ENCODE results near the gene CRADD. TPM values are rescaled to one million over a fixed set of nuclear protein-coding genes. Genes with fewer than 3 reads are reported as not detected.

Gene CRADD
- total RNA-seq, 1 donor from 2014 or later: 18.8 TPM

DNA sequence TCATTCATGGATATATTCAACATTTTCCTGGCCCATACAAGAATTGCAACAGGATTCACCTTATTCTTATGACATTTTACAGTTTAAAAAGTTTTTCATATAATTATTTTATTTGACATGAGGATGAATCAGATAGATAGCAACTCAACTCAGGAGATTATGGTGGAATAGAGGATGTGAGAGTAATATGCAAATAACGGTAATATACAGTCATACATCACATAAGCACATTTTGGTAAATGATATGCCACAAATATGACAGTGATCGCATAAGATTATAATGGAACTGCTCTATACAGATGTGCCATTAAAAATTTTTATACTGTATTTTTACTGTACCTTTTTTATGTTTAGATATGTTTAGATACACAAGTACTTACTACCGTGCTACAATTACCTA is 24.1 kb upstream of the CRADD start:
- TF ChIP-seq, protein P1, sequence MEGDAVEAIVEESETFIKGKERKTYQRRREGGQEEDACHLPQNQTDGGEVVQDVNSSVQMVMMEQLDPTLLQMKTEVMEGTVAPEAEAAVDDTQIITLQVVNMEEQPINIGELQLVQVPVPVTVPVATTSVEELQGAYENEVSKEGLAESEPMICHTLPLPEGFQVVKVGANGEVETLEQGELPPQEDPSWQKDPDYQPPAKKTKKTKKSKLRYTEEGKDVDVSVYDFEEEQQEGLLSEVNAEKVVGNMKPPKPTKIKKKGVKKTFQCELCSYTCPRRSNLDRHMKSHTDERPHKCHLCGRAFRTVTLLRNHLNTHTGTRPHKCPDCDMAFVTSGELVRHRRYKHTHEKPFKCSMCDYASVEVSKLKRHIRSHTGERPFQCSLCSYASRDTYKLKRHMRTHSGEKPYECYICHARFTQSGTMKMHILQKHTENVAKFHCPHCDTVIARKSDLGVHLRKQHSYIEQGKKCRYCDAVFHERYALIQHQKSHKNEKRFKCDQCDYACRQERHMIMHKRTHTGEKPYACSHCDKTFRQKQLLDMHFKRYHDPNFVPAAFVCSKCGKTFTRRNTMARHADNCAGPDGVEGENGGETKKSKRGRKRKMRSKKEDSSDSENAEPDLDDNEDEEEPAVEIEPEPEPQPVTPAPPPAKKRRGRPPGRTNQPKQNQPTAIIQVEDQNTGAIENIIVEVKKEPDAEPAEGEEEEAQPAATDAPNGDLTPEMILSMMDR (IDR thresholded peaks at IDR 0.05; ENCODE audit: partially characterized antibody, unreplicated experiment): no peak
- DNase-seq: no peak
- H3K27ac Mint-ChIP-seq (ENCODE audit: unreplicated experiment): no peak overlapping the region
- peaks cover 1% of the 10 kb centered on the region for H3K9me3 Mint-ChIP-seq (ENCODE audit: unreplicated experiment)
- H3K36me3 Mint-ChIP-seq (ENCODE audit: unreplicated experiment): no peaks in the 10 kb centered on the region
- no peaks in the 10 kb centered on the region for H3K4me1 Mint-ChIP-seq (ENCODE audit: low read depth, unreplicated experiment)
- no peak overlapping the region for H3K4me3 Mint-ChIP-seq (ENCODE audit: unreplicated experiment)
- H3K27me3 Mint-ChIP-seq (ENCODE audit: unreplicated experiment): peaks cover 1% of the 10 kb centered on the region

DNA sequence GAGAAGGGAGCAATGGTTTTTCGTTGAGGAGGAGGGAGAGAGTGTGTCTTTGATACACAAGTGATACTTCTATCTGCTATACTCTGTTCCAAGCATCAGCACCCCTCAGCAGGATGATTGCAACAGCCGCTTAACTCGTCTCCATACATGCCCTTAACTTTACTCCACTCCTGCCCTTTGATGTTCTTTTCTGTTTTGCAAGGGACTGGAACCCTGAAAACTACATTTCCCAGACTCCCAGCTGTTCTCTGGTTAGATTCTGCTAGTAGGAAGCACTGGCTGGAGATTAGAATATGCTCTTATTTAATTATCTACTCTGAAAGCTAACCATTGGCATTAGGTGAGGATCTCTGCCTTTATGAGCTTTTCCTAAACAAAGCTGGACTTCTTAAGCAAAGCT is 23.5 kb upstream of the CRADD start:
- TF ChIP-seq, protein P1 (IDR thresholded peaks at IDR 0.05; ENCODE audit: partially characterized antibody, unreplicated experiment): no peak
- no peak overlapping the region for H3K27ac Mint-ChIP-seq (ENCODE audit: unreplicated experiment)
- no peak for DNase-seq
- peaks cover 1% of the 10 kb centered on the region for H3K27me3 Mint-ChIP-seq (ENCODE audit: unreplicated experiment)
- no peaks in the 10 kb centered on the region for H3K4me1 Mint-ChIP-seq (ENCODE audit: low read depth, unreplicated experiment)
- H3K4me3 Mint-ChIP-seq (ENCODE audit: unreplicated experiment): no peak overlapping the region
- H3K9me3 Mint-ChIP-seq (ENCODE audit: unreplicated experiment): peaks cover 1% of the 10 kb centered on the region
- no peaks in the 10 kb centered on the region for H3K36me3 Mint-ChIP-seq (ENCODE audit: unreplicated experiment)

DNA sequence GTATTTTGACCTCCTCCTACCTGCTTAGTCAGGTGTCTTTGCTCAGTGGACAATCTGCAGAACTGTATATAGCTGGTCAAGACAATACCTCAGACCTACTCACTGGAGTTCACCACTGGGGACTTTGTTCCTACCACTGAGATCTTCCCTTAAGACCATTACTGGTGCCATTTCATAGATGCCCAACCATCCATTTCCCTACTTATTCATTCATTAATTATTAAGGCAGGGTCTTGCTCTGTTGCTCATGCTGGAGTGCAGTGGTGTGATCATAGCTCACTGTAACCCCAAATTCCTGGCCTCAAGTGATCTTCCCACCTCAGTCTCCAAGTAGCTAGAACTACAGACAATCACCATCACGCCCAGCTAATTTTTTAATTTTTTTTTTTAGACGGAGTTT is 22.8 kb upstream of the CRADD start:
- Mint-ChIP-seq H3K9me3 (ENCODE audit: unreplicated experiment) (peaks cover 1% of the 10 kb centered on the region), H3K4me1 (ENCODE audit: low read depth, unreplicated experiment) (no peaks in the 10 kb centered on the region), H3K4me3 (ENCODE audit: unreplicated experiment) (no peak overlapping the region), H3K27ac (ENCODE audit: unreplicated experiment) (no peak overlapping the region), H3K27me3 (ENCODE audit: unreplicated experiment) (peaks cover 1% of the 10 kb centered on the region), H3K36me3 (ENCODE audit: unreplicated experiment) (no peaks in the 10 kb centered on the region)
- DNase-seq: no peak
- TF ChIP-seq, protein P1 (IDR thresholded peaks at IDR 0.05; ENCODE audit: partially characterized antibody, unreplicated experiment): no peak

DNA sequence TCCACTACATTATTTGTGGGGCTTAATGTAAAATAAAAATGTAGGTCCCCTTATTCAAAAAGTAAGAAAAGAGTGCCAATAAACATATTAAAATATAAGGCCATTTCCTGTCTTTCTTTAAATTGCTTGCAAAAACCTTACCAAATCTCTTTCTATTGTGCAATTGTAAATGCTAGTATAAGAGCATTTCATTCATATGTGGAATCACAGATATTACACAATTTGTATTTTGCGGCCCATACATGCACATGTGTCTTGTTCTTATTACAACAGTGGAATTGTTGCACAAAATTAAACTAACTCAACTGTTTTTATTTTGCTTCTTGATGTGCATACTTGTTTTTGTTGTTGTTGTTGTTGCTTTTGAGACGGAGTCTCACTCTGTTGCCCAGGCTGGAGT is 20.1 kb upstream of the CRADD start:
- no peaks in the 10 kb centered on the region for H3K4me1 Mint-ChIP-seq (ENCODE audit: low read depth, unreplicated experiment)
- no peak overlapping the region for H3K27ac Mint-ChIP-seq (ENCODE audit: unreplicated experiment)
- DNase-seq: no peak
- H3K4me3 Mint-ChIP-seq (ENCODE audit: unreplicated experiment): no peak overlapping the region
- peaks cover 1% of the 10 kb centered on the region for H3K27me3 Mint-ChIP-seq (ENCODE audit: unreplicated experiment)
- TF ChIP-seq, protein P1 (IDR thresholded peaks at IDR 0.05; ENCODE audit: partially characterized antibody, unreplicated experiment): no peak
- no peaks in the 10 kb centered on the region for H3K36me3 Mint-ChIP-seq (ENCODE audit: unreplicated experiment)
- H3K9me3 Mint-ChIP-seq (ENCODE audit: unreplicated experiment): peaks cover 1% of the 10 kb centered on the region

DNA sequence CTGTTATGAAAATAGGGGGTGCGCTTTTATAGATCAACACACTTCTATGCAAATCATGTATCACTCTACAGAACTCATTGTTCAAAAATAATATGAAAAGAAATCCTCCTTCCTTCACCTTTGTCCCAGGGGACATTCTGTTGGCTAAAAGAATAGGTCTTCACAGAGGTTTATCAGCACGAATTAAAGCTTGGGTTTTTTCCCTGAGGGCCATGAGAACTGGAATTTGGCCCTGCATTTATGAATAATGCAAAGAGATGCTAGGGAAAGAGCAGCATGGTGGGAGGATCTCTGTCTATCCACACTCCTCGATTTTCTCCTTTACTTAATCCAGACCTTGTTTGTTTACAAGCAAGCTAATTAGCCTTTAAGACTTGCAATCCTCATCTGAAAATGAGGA is 16.2 kb upstream of the CRADD start:
- no peaks in the 10 kb centered on the region for H3K4me1 Mint-ChIP-seq (ENCODE audit: low read depth, unreplicated experiment)
- TF ChIP-seq, protein P1 (IDR thresholded peaks at IDR 0.05; ENCODE audit: partially characterized antibody, unreplicated experiment): no peak
- no peak overlapping the region for H3K27ac Mint-ChIP-seq (ENCODE audit: unreplicated experiment)
- no peak overlapping the region for H3K4me3 Mint-ChIP-seq (ENCODE audit: unreplicated experiment)
- no peak for DNase-seq
- peaks cover 1% of the 10 kb centered on the region for H3K9me3 Mint-ChIP-seq (ENCODE audit: unreplicated experiment)
- peaks cover 1% of the 10 kb centered on the region for H3K27me3 Mint-ChIP-seq (ENCODE audit: unreplicated experiment)
- no peaks in the 10 kb centered on the region for H3K36me3 Mint-ChIP-seq (ENCODE audit: unreplicated experiment)
